ENCODE measurements around the gene HHIPL1.

- no peak for TF ChIP-seq CTCF (IDR thresholded peaks at IDR 0.05)
- no peak for TF ChIP-seq EP300 (IDR thresholded peaks at IDR 0.05)
Observed at GRCh38 chr14:99616832-99617800, 27.8 kb upstream of the HHIPL1 start.

Data from tibial nerve (tissue), 4 donors.